Tibial nerve (tissue), 3 donors: Measurements from ENCODE around the gene SMIM27.

Experiments used
- CTCF ChIP-seq, 5 experiments: fragments of 200-600 bp in 3 of 5; fragments of 450-650 bp in 2 of 5; sonication (generic) in 3 of 5; IDR thresholded peaks; one replicate each; pipeline ENCODE4 v1.5.1; 2016 to 2019; ENCODE audit warnings: antibody characterized with exemption in 5 of 5, mild to moderate bottlenecking in 3 of 5, moderate library complexity in 2 of 5
- POLR2A ChIP-seq, 2 donors: fragments of 450-650 bp; IDR thresholded peaks; one replicate each; pipeline ENCODE4 v1.6.1; 2017; ENCODE audit warnings: antibody characterized with exemption in 2 of 2, mild to moderate bottlenecking in 2 of 2, moderate library complexity in 2 of 2

- TF ChIP-seq POLR2A (IDR thresholded peaks at IDR 0.05), result peak; percentile 33 to 83
- TF ChIP-seq CTCF (IDR thresholded peaks at IDR 0.05), result peak in 1 of 5 experiments; percentile 26
These were observed 1.4 kb upstream of the SMIM27 start for GRCh38 chr9:32550562-32551275.
